Measurements from ENCODE around the gene TSC22D4.

TSC22D4 gene

GRCh38 chr7:100489824-100490223 lies 10.8 kb upstream of the TSC22D4 start:
- no peaks in the 10 kb centered on the region for H3K36me3 ChIP-seq (ENCODE audit: control insufficient read depth, insufficient read depth, low read length)
- no peaks in the 10 kb centered on the region for H3K9me3 ChIP-seq (ENCODE audit: control insufficient read depth, low read length)
- H3K9ac ChIP-seq (ENCODE audit: low read length), result no peak overlapping the region
- H3K27me3 ChIP-seq (ENCODE audit: control insufficient read depth, insufficient read depth, low read length), result peaks cover 14% of the 10 kb centered on the region
- peaks cover 9% of the 10 kb centered on the region for H3K4me1 ChIP-seq (ENCODE audit: control insufficient read depth, insufficient read depth, low read length)
- H3K4me3 ChIP-seq (ENCODE audit: low read length), result no peak overlapping the region

- no peak overlapping the region for H3K4me3 ChIP-seq (ENCODE audit: low read length)
- peaks cover 12% of the 10 kb centered on the region for H3K27me3 ChIP-seq (ENCODE audit: control insufficient read depth, insufficient read depth, low read length)
- H3K36me3 ChIP-seq (ENCODE audit: control insufficient read depth, insufficient read depth, low read length), result no peaks in the 10 kb centered on the region
- H3K9ac ChIP-seq (ENCODE audit: low read length), result no peak overlapping the region
- peaks cover 11% of the 10 kb centered on the region for H3K4me1 ChIP-seq (ENCODE audit: control insufficient read depth, insufficient read depth, low read length)
- no peaks in the 10 kb centered on the region for H3K9me3 ChIP-seq (ENCODE audit: control insufficient read depth, low read length)
Observed at GRCh38 chr7:100489121-100489520, 10.1 kb upstream of the TSC22D4 start.

GRCh38 chr7:100488333-100489095 lies 9.5 kb upstream of the TSC22D4 start:
- no peak overlapping the region for H3K4me3 ChIP-seq (ENCODE audit: low read length)
- no peaks in the 10 kb centered on the region for H3K36me3 ChIP-seq (ENCODE audit: control insufficient read depth, insufficient read depth, low read length)
- peaks cover 6% of the 10 kb centered on the region for H3K27me3 ChIP-seq (ENCODE audit: control insufficient read depth, insufficient read depth, low read length)
- no peak overlapping the region for H3K9ac ChIP-seq (ENCODE audit: low read length)
- peaks cover 8% of the 10 kb centered on the region for H3K4me1 ChIP-seq (ENCODE audit: control insufficient read depth, insufficient read depth, low read length)
- no peaks in the 10 kb centered on the region for H3K9me3 ChIP-seq (ENCODE audit: control insufficient read depth, low read length)

- H3K4me1 ChIP-seq (ENCODE audit: control insufficient read depth, insufficient read depth, low read length), result peaks cover 14% of the 10 kb centered on the region
- H3K27me3 ChIP-seq (ENCODE audit: control insufficient read depth, insufficient read depth, low read length), result no peaks in the 10 kb centered on the region
- no peaks in the 10 kb centered on the region for H3K36me3 ChIP-seq (ENCODE audit: control insufficient read depth, insufficient read depth, low read length)
- H3K9ac ChIP-seq (ENCODE audit: low read length), result no peak overlapping the region
- no peaks in the 10 kb centered on the region for H3K9me3 ChIP-seq (ENCODE audit: control insufficient read depth, low read length)
- H3K4me3 ChIP-seq (ENCODE audit: low read length), result no peak overlapping the region
Observed at GRCh38 chr7:100486753-100487446, 7.9 kb upstream of the TSC22D4 start.

GRCh38 chr7:100486111-100486636 lies 7.2 kb upstream of the TSC22D4 start:
- no peak overlapping the region for H3K9ac ChIP-seq (ENCODE audit: low read length)
- H3K36me3 ChIP-seq (ENCODE audit: control insufficient read depth, insufficient read depth, low read length), result no peaks in the 10 kb centered on the region
- no peaks in the 10 kb centered on the region for H3K9me3 ChIP-seq (ENCODE audit: control insufficient read depth, low read length)
- H3K4me1 ChIP-seq (ENCODE audit: control insufficient read depth, insufficient read depth, low read length), result peaks cover 14% of the 10 kb centered on the region
- no peak overlapping the region for H3K4me3 ChIP-seq (ENCODE audit: low read length)
- H3K27me3 ChIP-seq (ENCODE audit: control insufficient read depth, insufficient read depth, low read length), result no peaks in the 10 kb centered on the region

GRCh38 chr7:100485471-100485876 lies 6.5 kb upstream of the TSC22D4 start:
- Histone ChIP-seq H3K27me3 (ENCODE audit: control insufficient read depth, insufficient read depth, low read length) (no peaks in the 10 kb centered on the region), H3K9me3 (ENCODE audit: control insufficient read depth, low read length) (no peaks in the 10 kb centered on the region), H3K9ac (ENCODE audit: low read length) (no peak overlapping the region), H3K4me3 (ENCODE audit: low read length) (no peak overlapping the region), H3K4me1 (ENCODE audit: control insufficient read depth, insufficient read depth, low read length) (peaks cover 14% of the 10 kb centered on the region), H3K36me3 (ENCODE audit: control insufficient read depth, insufficient read depth, low read length) (no peaks in the 10 kb centered on the region)

- Histone ChIP-seq H3K36me3 (ENCODE audit: control insufficient read depth, insufficient read depth, low read length) (no peaks in the 10 kb centered on the region), H3K4me3 (ENCODE audit: low read length) (no peak overlapping the region), H3K4me1 (ENCODE audit: control insufficient read depth, insufficient read depth, low read length) (peaks cover 14% of the 10 kb centered on the region), H3K27me3 (ENCODE audit: control insufficient read depth, insufficient read depth, low read length) (no peaks in the 10 kb centered on the region), H3K9me3 (ENCODE audit: control insufficient read depth, low read length) (no peaks in the 10 kb centered on the region), H3K9ac (ENCODE audit: low read length) (no peak overlapping the region)
Observed at GRCh38 chr7:100484673-100485045, 5.6 kb upstream of the TSC22D4 start.

- H3K9ac ChIP-seq (ENCODE audit: low read length), result peak within 1 kb of the TSS; percentile 29
- H3K36me3 ChIP-seq (ENCODE audit: control insufficient read depth, insufficient read depth, low read length), result no peaks in the 10 kb centered on the region
- H3K27me3 ChIP-seq (ENCODE audit: control insufficient read depth, insufficient read depth, low read length), result no peaks in the 10 kb centered on the region
- peak within 1 kb of the TSS; percentile 9 for H3K4me3 ChIP-seq (ENCODE audit: low read length)
- H3K4me1 ChIP-seq (ENCODE audit: control insufficient read depth, insufficient read depth, low read length), result peaks cover 18% of the 10 kb centered on the region
- H3K9me3 ChIP-seq (ENCODE audit: control insufficient read depth, low read length), result no peaks in the 10 kb centered on the region
Observed at GRCh38 chr7:100483722-100484672, 5.0 kb upstream of the TSC22D4 start, which contains the start of gene NYAP1. Gene NYAP1, plus strand, starts transcription at chr7:100483927. Its CDS starts 1,385 bp downstream, at chr7:100485312.

- Histone ChIP-seq H3K27me3 (ENCODE audit: control insufficient read depth, insufficient read depth, low read length) (no peaks in the 10 kb centered on the region), H3K4me3 (ENCODE audit: low read length) (peak overlapping the region; percentile 9), H3K9me3 (ENCODE audit: control insufficient read depth, low read length) (no peaks in the 10 kb centered on the region), H3K9ac (ENCODE audit: low read length) (peak overlapping the region; percentile 29), H3K36me3 (ENCODE audit: control insufficient read depth, insufficient read depth, low read length) (no peaks in the 10 kb centered on the region), H3K4me1 (ENCODE audit: control insufficient read depth, insufficient read depth, low read length) (peaks cover 18% of the 10 kb centered on the region)
Observed at GRCh38 chr7:100483090-100483721, 4.2 kb upstream of the TSC22D4 start.

GRCh38 chr7:100482728-100483089 lies 3.7 kb upstream of the TSC22D4 start:
- H3K4me1 ChIP-seq (ENCODE audit: control insufficient read depth, insufficient read depth, low read length), result peaks cover 18% of the 10 kb centered on the region
- no peaks in the 10 kb centered on the region for H3K36me3 ChIP-seq (ENCODE audit: control insufficient read depth, insufficient read depth, low read length)
- peak overlapping the region; percentile 9 for H3K4me3 ChIP-seq (ENCODE audit: low read length)
- H3K9me3 ChIP-seq (ENCODE audit: control insufficient read depth, low read length), result no peaks in the 10 kb centered on the region
- peak overlapping the region; percentile 29 for H3K9ac ChIP-seq (ENCODE audit: low read length)
- H3K27me3 ChIP-seq (ENCODE audit: control insufficient read depth, insufficient read depth, low read length), result no peaks in the 10 kb centered on the region

GRCh38 chr7:100481466-100481865 lies 2.5 kb upstream of the TSC22D4 start:
- H3K4me1 ChIP-seq (ENCODE audit: control insufficient read depth, insufficient read depth, low read length), result peaks cover 28% of the 10 kb centered on the region
- no peaks in the 10 kb centered on the region for H3K36me3 ChIP-seq (ENCODE audit: control insufficient read depth, insufficient read depth, low read length)
- no peaks in the 10 kb centered on the region for H3K9me3 ChIP-seq (ENCODE audit: control insufficient read depth, low read length)
- H3K9ac ChIP-seq (ENCODE audit: low read length), result no peak overlapping the region
- H3K4me3 ChIP-seq (ENCODE audit: low read length), result no peak overlapping the region
- no peaks in the 10 kb centered on the region for H3K27me3 ChIP-seq (ENCODE audit: control insufficient read depth, insufficient read depth, low read length)

All from mucosa of stomach (tissue), 1 donor.